Right lobe of liver (tissue), 6 donors: ENCODE measurements around the gene USP6NL. TPM values are rescaled to one million over a fixed set of nuclear protein-coding genes. Genes with fewer than 3 reads are reported as not detected.
A peak's percentile ranks its signal among the peaks of the same experiment; 100 is the strongest.

Experiments
- ATAC-seq, 4 donors: fragments of 200-7000 bp; cut with Tn5 transposase; one replicate each; pipeline ENCODE4 v1.9.1; 2020; ENCODE audit warnings: mild to moderate bottlenecking in 4 of 4, moderate library complexity in 4 of 4
- DNase-seq, 3 donors: peaks; one replicate each; pipeline ENCODE4 v3.0.0-alpha.2; 2020
- H3K27ac ChIP-seq, 3 donors: fragments of 200-600 bp; one replicate each; pipeline ENCODE4 v1.8.0; 2022
- H3K27me3 ChIP-seq, 2 donors: fragments of 200-600 bp; one replicate each; pipeline ENCODE4 v1.8.0; 2022
- H3K36me3 ChIP-seq, 4 donors: fragments of 200-600 bp; sonication (generic) in 1 of 4; one replicate each; pipeline versions ENCODE4 v1.5.1 to v1.8.0; 2017 to 2022; ENCODE audit warnings: control low read depth in 1 of 4
- H3K4me1 ChIP-seq, 4 donors: fragments of 200-600 bp; sonication (generic) in 1 of 4; one replicate each; pipeline versions ENCODE4 v1.5.1 to v1.8.0; 2017 to 2022; ENCODE audit warnings: control low read depth in 1 of 4
- H3K4me3 ChIP-seq, 3 donors: fragments of 200-600 bp; one replicate each; pipeline ENCODE4 v1.8.0; 2022
- H3K9me3 ChIP-seq, 4 donors: fragments of 200-600 bp; sonication (generic) in 1 of 4; one replicate each; pipeline versions ENCODE4 v1.5.1 to v1.8.0; 2017 to 2022; ENCODE audit warnings: control low read depth in 1 of 4
- POLR2A ChIP-seq: fragments of 450-650 bp; IDR thresholded peaks from one replicate; pipeline ENCODE4 v1.6.1; 2017; ENCODE audit warnings: antibody characterized with exemption, mild to moderate bottlenecking
- WGBS: methylation state at CpG from one replicate; pipeline ENCODE4 v1.1.6; 2018; ENCODE audit warnings: low coverage, low lambda C conversion rate; ENCODE audit not compliant: insufficient coverage; ENCODE audit errors: missing lambda C conversion rate; 5-methylcytosine and 5-hydroxymethylcytosine counted together
- intact Hi-C, 2 donors: fragments of 100-400 bp; cut with DNase I; formaldehyde crosslinking; loops; one replicate each; pipeline versions ENCODE4 v1.11.2 to v1.14.1; 2022
- total RNA-seq, 6 experiments: library from RNA; depleted of rRNA in 2 of 6; stranded (reverse); fragments of >200 nt in 2 of 6; fragmentation: NEBNext Ultra II Directional in 3 of 6; extraction: Animal tissue kit (Norgen Biotek cat#: 25700) in 3 of 6; gene quantifications; one replicate each; pipeline versions ENCODE4 v1.1.0 to v1.2.4, GENCODE V29; 2016 to 2023
- TF ChIP-seq, protein P1 (sequence below), 4 donors: fragments of 200-600 bp in 3 of 4; fragments of 450-650 bp in 1 of 4; IDR thresholded peaks; one replicate each; pipeline versions ENCODE4 v1.5.1 to v1.8.0; 2016 to 2022; ENCODE audit warnings: antibody characterized with exemption in 4 of 4, mild to moderate bottlenecking in 2 of 4
- donor health status: DM: no; HTN: yes; CAD: no.
- donor health status: DM: no; HTN: no; CAD: no.
- donor health status: DM: no; HTN: no; CAD: no.
- donor health status: DM: no; HTN: yes; CAD: no.
- donor health status: DM: no; HTN: yes; CAD: no.

The USP6NL gene
- total RNA-seq, 6 experiments from 2014 or later: 8.4 to 15.3 (median 11.5) TPM

DNA sequence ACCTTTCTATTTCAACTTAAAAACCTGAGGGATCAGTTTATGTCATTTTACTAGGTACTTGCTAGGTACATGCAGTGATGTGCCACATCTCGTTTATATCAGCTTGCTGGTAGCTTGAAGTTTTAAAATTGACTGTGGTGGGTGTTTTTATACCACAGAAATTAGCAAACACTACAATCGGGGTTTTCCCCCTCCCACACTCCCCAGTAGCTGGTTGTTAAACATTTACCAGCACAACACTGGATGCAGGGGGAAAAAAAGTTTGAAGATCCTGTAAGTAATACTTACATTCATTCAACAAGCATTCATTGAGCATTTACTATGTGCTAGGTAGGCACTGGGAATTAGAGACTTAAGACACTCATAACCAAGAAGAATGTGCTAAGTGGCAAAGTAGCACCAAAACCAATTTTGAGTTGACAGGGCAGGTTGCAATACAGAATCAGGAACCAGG, 32.6 kb downstream of the USP6NL start:
- H3K27me3 ChIP-seq: no peaks in the 10 kb centered on the region
- DNase-seq (no peak), ATAC-seq (peak in 3 of 4 donors; percentile 35 to 83 (median 57))
- 13% methylated on average over 2 of the region's 2 CpGs for WGBS
- intact Hi-C loops: no loop called here
- H3K4me3 ChIP-seq: no peak overlapping the region
- TF ChIP-seq POLR2A: no peak
- TF ChIP-seq, protein P1, sequence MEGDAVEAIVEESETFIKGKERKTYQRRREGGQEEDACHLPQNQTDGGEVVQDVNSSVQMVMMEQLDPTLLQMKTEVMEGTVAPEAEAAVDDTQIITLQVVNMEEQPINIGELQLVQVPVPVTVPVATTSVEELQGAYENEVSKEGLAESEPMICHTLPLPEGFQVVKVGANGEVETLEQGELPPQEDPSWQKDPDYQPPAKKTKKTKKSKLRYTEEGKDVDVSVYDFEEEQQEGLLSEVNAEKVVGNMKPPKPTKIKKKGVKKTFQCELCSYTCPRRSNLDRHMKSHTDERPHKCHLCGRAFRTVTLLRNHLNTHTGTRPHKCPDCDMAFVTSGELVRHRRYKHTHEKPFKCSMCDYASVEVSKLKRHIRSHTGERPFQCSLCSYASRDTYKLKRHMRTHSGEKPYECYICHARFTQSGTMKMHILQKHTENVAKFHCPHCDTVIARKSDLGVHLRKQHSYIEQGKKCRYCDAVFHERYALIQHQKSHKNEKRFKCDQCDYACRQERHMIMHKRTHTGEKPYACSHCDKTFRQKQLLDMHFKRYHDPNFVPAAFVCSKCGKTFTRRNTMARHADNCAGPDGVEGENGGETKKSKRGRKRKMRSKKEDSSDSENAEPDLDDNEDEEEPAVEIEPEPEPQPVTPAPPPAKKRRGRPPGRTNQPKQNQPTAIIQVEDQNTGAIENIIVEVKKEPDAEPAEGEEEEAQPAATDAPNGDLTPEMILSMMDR (IDR thresholded peaks at IDR 0.05): no peak
- no peaks in the 10 kb centered on the region for H3K36me3 ChIP-seq
- H3K4me1 ChIP-seq: no peaks in the 10 kb centered on the region
- H3K27ac ChIP-seq: no peak overlapping the region
- no peaks in the 10 kb centered on the region for H3K9me3 ChIP-seq

DNA sequence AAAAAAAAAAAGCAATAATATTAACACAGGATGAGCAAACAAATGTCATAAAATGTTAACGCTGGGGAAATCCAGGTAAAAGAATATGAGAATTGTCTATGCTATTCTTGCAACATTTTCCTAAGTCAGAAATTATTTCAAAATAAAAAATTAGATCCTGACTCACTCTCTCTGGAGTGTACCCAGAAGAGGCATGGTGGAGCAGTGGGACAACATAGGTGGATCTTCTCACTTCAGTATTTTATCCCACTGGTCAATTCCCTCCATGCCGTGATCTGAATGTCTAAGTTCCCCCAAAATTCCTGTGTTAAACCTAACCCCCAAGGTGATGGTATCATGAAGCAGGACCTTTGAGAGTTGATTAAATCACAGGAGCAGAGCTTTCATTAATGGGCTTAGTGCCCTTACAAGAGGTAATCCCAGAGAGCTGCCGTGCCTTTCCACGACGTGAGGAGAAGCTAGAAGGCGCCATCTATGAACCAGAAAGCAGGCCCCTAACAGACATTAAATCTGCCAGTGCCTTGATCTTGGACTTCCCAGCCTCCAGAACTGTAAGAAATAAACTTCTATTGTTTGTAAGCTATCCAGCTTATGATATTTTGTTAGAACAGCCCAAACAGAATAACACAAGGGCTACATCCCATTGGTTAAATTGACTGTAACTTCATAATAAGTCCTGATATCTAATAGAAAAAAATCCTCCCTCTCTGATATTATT, 35.2 kb downstream of the USP6NL start:
- H3K9me3 ChIP-seq: no peaks in the 10 kb centered on the region
- WGBS: 76% methylated on average over 3 of the region's 6 CpGs
- no peak overlapping the region for H3K27ac ChIP-seq
- TF ChIP-seq, protein P1 (IDR thresholded peaks at IDR 0.05): no peak
- no peak for TF ChIP-seq POLR2A
- H3K36me3 ChIP-seq: no peaks in the 10 kb centered on the region
- ATAC-seq (no peak), DNase-seq (no peak)
- H3K27me3 ChIP-seq: no peaks in the 10 kb centered on the region
- no peaks in the 10 kb centered on the region for H3K4me1 ChIP-seq
- no peak overlapping the region for H3K4me3 ChIP-seq
- intact Hi-C loops: no loop called here

DNA sequence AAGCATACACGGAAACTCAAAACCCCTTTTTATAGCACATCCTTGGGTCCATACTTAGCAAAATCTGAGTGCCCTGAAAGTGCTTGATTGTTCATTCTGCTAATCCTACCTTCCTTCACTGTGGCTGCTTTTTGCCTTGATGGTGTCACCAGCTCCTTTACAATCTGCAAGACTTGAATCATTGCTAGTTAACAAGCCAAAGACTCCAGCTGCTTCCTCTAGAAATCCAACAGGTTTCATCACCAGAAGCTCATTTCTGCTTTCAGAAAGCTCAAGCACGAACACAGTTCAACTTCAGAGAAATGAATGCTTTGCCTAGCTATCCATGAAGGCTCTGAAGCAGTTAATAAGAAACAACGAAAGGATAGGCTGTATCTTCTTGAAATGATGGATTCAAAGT, 38.0 kb downstream of the USP6NL start:
- intact Hi-C loops: no loop called here
- DNase-seq (no peak), ATAC-seq (peak in 2 of 4 donors; percentile 42 to 46)
- Histone ChIP-seq H3K4me1 (no peaks in the 10 kb centered on the region), H3K27ac (no peak overlapping the region), H3K9me3 (no peaks in the 10 kb centered on the region), H3K4me3 (no peak overlapping the region), H3K36me3 (no peaks in the 10 kb centered on the region), H3K27me3 (no peaks in the 10 kb centered on the region)
- 41% methylated on average over 3 of the region's 3 CpGs for WGBS
- TF ChIP-seq, protein P1 (IDR thresholded peaks at IDR 0.05): no peak
- TF ChIP-seq POLR2A: no peak

DNA sequence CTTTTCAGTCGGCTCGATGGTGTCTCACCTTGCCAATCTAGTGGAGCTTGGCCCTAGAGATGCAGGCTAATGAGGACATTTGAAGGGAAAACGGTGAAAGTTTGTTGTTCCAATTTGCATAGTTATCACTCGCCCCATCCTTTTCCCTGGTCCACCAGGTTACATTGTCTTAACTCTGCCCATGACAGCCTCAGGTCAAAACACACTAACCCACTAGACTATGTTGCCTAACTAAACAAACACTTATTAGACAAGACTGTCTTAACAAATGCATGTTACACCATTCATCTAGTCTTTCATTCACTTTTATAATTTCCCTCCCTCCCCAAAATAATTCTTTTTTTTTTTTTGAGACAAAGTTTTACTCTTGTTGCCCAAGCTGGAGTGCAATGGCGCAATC, 40.7 kb downstream of the USP6NL start:
- intact Hi-C loops: no loop called here
- WGBS: 100% methylated on average over 1 of the region's 5 CpGs
- H3K27ac ChIP-seq: no peak overlapping the region
- no peaks in the 10 kb centered on the region for H3K27me3 ChIP-seq
- H3K9me3 ChIP-seq: no peaks in the 10 kb centered on the region
- ATAC-seq: peak in 3 of 4 donors; percentile 46 to 55 (median 48)
- no peak for DNase-seq
- TF ChIP-seq POLR2A: no peak
- TF ChIP-seq, protein P1 (IDR thresholded peaks at IDR 0.05): no peak
- H3K36me3 ChIP-seq: no peaks in the 10 kb centered on the region
- peaks cover 0 to 7% (median 0%) of the 10 kb centered on the region in 4 donors for H3K4me1 ChIP-seq
- no peak overlapping the region for H3K4me3 ChIP-seq
